Karpas-422 (cell line): ENCODE results near the gene CNTN4. TPM values are rescaled to one million over a fixed set of nuclear protein-coding genes. Genes with fewer than 3 reads are reported as not detected.

Source experiments
- DNase-seq: peaks from one replicate; pipeline ENCODE4 v3.0.0-alpha.2; 2015
- H2AFZ ChIP-seq: fragments of 200-600 bp; sonication (generic); 2 replicates; pipeline ENCODE4 v1.6.1; 2014; ENCODE audit warnings: antibody characterized with exemption, low read length, mixed read lengths
- H3K27ac ChIP-seq: fragments of 200-600 bp; sonication (generic); 2 replicates; pipeline ENCODE4 v1.5.1; 2014; ENCODE audit warnings: mild to moderate bottlenecking, low read length, moderate library complexity
- H3K27me3 ChIP-seq: fragments of 200-600 bp; sonication (generic); 2 replicates; pipeline ENCODE4 v1.6.1; 2014; ENCODE audit warnings: low read length, mixed read lengths
- H3K36me3 ChIP-seq: fragments of 200-600 bp; sonication (generic); 2 replicates; pipeline ENCODE4 v1.6.1; 2014; ENCODE audit warnings: low read length, mixed read lengths; ENCODE audit not compliant: insufficient read depth
- H3K4me1 ChIP-seq: fragments of 200-600 bp; sonication (generic); 2 replicates; pipeline ENCODE4 v1.6.1; 2014; ENCODE audit warnings: mild to moderate bottlenecking, low read length, mixed read lengths
- H3K4me2 ChIP-seq: fragments of 200-600 bp; sonication (generic); 2 replicates; pipeline ENCODE4 v1.6.1; 2014; ENCODE audit warnings: low read length, low read depth, mild to moderate bottlenecking; ENCODE audit not compliant: poor library complexity, severe bottlenecking
- H3K4me3 ChIP-seq: fragments of 200-600 bp; sonication (generic); 2 replicates; pipeline ENCODE4 v1.5.1; 2014; ENCODE audit warnings: mild to moderate bottlenecking, antibody characterized with exemption, low read length, mixed read lengths
- H3K79me2 ChIP-seq: fragments of 200-600 bp; sonication (generic); 2 replicates; pipeline ENCODE4 v1.6.1; 2014; ENCODE audit warnings: mild to moderate bottlenecking, low read length, mixed read lengths
- H3K9ac ChIP-seq: fragments of 200-600 bp; sonication (generic); 2 replicates; pipeline ENCODE4 v1.6.0; 2014; ENCODE audit warnings: low read length
- H3K9me2 ChIP-seq: fragments of 200-600 bp; sonication (generic), shearing (Covaris generic); replicated peaks from 2 replicates; pipeline ENCODE4 v1.6.0; 2014; ENCODE audit warnings: mild to moderate bottlenecking, low read length, moderate library complexity; ENCODE audit not compliant: insufficient read depth
- H3K9me3 ChIP-seq: fragments of 300-700, 200-600 bp; sonication (generic); 2 replicates; pipeline ENCODE4 v1.6.1; 2014; ENCODE audit warnings: low read length, mixed read lengths
- H4K20me1 ChIP-seq: fragments of 200-600 bp; sonication (generic); 2 replicates; pipeline ENCODE4 v1.6.1; 2014; ENCODE audit warnings: mild to moderate bottlenecking, antibody characterized with exemption, low read length, low read depth; ENCODE audit not compliant: insufficient read depth
- total RNA-seq: library from RNA; depleted of rRNA; stranded (reverse); fragments of >200 nt; shearing (Covaris generic); gene quantifications from 2 replicates; pipeline ENCODE4 v1.2.3, GENCODE V29; 2014; ENCODE audit warnings: low replicate concordance

CNTN4 gene
- total RNA-seq, 1 experiment from 2014 or later = 0.19 TPM

DNA sequence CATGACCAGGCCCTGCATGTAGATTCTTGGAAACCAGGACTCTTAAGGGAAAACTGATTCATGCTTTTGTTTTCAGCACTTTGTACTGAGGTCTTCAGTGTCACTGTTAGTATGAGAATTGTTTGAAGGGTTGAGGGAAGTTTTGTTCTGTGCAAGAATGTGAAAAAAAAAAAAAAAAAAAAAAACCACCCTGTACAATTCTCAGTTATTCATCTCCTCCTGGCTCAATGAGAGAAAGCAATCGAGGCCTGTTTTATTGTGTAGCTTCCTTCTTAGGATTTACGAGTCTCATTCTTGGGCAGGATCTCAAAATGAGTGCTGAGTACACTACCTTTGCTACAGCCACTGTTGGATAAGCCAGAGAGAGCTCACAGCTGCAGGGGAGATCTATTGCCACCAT lies 469.5 kb downstream of the CNTN4 start:
- Histone ChIP-seq H2AFZ (no peak overlapping the region), H3K4me1 (no peaks in the 10 kb centered on the region), H3K36me3 (no peaks in the 10 kb centered on the region), H3K79me2 (no peaks in the 10 kb centered on the region), H3K9me3 (no peaks in the 10 kb centered on the region), H3K27ac (no peak overlapping the region), H3K4me2 (no peak overlapping the region), H3K4me3 (no peak overlapping the region), H3K9ac (no peak overlapping the region), H4K20me1 (no peaks in the 10 kb centered on the region), H3K27me3 (no peaks in the 10 kb centered on the region), H3K9me2 (no peaks in the 10 kb centered on the region)
- no peak for DNase-seq

GRCh38 chr3:2568929-2569328 lies 470.3 kb downstream of the CNTN4 start:
- H3K4me2 ChIP-seq = no peak overlapping the region
- H3K9me3 ChIP-seq = no peaks in the 10 kb centered on the region
- no peaks in the 10 kb centered on the region for H3K9me2 ChIP-seq
- DNase-seq = no peak
- no peaks in the 10 kb centered on the region for H3K4me1 ChIP-seq
- no peaks in the 10 kb centered on the region for H3K79me2 ChIP-seq
- no peak overlapping the region for H3K27ac ChIP-seq
- H3K36me3 ChIP-seq = no peaks in the 10 kb centered on the region
- H4K20me1 ChIP-seq = no peaks in the 10 kb centered on the region
- no peak overlapping the region for H2AFZ ChIP-seq
- no peaks in the 10 kb centered on the region for H3K27me3 ChIP-seq
- H3K9ac ChIP-seq = no peak overlapping the region
- H3K4me3 ChIP-seq = no peak overlapping the region

GRCh38 chr3:2577571-2577970 lies 478.9 kb downstream of the CNTN4 start:
- Histone ChIP-seq H3K9me2 (no peaks in the 10 kb centered on the region), H3K4me3 (no peak overlapping the region), H3K27me3 (peaks cover 2% of the 10 kb centered on the region; the same call in 1 of the 2 replicates), H3K36me3 (no peaks in the 10 kb centered on the region), H3K79me2 (no peaks in the 10 kb centered on the region), H3K9me3 (no peaks in the 10 kb centered on the region), H3K27ac (no peak overlapping the region), H2AFZ (no peak overlapping the region), H3K4me2 (no peak overlapping the region), H3K4me1 (no peaks in the 10 kb centered on the region), H3K9ac (no peak overlapping the region), H4K20me1 (no peaks in the 10 kb centered on the region)
- DNase-seq = no peak

- Histone ChIP-seq H3K79me2 (no peaks in the 10 kb centered on the region), H3K9me2 (no peaks in the 10 kb centered on the region), H4K20me1 (no peaks in the 10 kb centered on the region), H3K4me2 (no peak overlapping the region), H3K27ac (no peak overlapping the region), H3K9ac (no peak overlapping the region), H3K27me3 (peaks cover 2% of the 10 kb centered on the region; the same call in 1 of the 2 replicates), H3K9me3 (no peaks in the 10 kb centered on the region), H3K4me3 (no peak overlapping the region), H3K4me1 (no peaks in the 10 kb centered on the region), H2AFZ (no peak overlapping the region), H3K36me3 (no peaks in the 10 kb centered on the region)
- no peak for DNase-seq
Observed at GRCh38 chr3:2578560-2578959, 479.9 kb downstream of the CNTN4 start.

- H3K9ac ChIP-seq = no peak overlapping the region
- H3K4me2 ChIP-seq = no peak overlapping the region
- H3K79me2 ChIP-seq = no peaks in the 10 kb centered on the region
- no peaks in the 10 kb centered on the region for H3K9me2 ChIP-seq
- no peak overlapping the region for H3K27ac ChIP-seq
- H3K9me3 ChIP-seq = no peaks in the 10 kb centered on the region
- DNase-seq = no peak
- H2AFZ ChIP-seq = no peak overlapping the region
- no peaks in the 10 kb centered on the region for H3K36me3 ChIP-seq
- H3K27me3 ChIP-seq = peaks cover 2% of the 10 kb centered on the region; the same call in 1 of the 2 replicates
- H3K4me3 ChIP-seq = no peak overlapping the region
- H3K4me1 ChIP-seq = no peaks in the 10 kb centered on the region
- no peaks in the 10 kb centered on the region for H4K20me1 ChIP-seq
Observed at GRCh38 chr3:2579206-2579605, 480.5 kb downstream of the CNTN4 start.

DNA sequence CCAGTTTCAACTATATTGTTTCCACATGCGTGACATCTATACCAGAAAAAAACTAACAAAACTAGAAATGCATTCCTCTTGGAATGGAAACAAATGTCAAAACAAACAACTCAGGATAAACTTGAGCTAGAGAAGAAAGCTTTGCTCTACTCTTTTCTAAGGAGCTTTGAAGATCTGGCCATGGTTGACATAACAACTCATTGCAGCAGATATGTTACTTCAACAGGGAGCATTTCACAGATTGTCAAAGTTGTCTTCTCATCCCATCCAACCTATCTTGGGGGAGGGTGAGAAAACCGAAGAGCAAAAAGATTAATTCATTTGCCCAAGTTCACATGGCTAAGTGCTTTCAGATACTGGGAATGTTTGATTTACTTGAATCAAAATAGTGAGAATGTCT lies 484.4 kb downstream of the CNTN4 start:
- no peak overlapping the region for H3K27ac ChIP-seq
- no peaks in the 10 kb centered on the region for H3K4me1 ChIP-seq
- peaks cover 2% of the 10 kb centered on the region; the same call in 1 of the 2 replicates for H3K27me3 ChIP-seq
- no peaks in the 10 kb centered on the region for H4K20me1 ChIP-seq
- H3K4me2 ChIP-seq = no peak overlapping the region
- H2AFZ ChIP-seq = no peak overlapping the region
- H3K79me2 ChIP-seq = no peaks in the 10 kb centered on the region
- H3K4me3 ChIP-seq = no peak overlapping the region
- H3K9ac ChIP-seq = no peak overlapping the region
- no peak for DNase-seq
- H3K9me2 ChIP-seq = no peaks in the 10 kb centered on the region
- H3K36me3 ChIP-seq = no peaks in the 10 kb centered on the region
- H3K9me3 ChIP-seq = no peaks in the 10 kb centered on the region

DNA sequence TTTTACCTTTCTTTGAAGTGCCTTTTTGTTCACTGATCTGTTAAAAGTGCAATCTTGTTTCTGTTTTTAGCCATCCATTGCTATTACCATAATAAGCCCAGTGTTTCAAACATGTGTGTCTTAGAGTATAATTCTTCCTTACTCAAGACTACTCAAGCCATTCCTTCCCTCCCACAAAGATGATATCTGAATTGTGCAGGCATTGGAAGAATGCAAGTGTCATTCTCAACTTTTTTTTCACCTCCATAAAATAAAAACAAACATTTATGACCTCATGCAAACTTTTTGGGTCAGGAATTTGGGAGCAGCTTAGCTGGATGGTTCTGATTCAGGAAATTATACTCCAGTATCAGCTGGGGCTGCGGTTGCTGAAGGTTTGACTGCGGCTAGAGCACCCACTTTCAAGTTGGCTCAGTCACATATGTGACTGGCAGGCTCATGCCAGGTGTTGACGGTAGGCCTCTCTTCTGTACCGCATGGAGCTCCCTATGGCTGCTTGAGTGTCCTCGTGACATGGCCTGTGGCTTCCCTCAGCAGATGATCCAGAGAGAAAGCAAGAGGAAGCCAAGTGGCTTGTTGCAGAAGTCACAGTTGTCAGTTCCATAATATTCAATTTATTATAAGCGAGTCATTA lies 490.8 kb downstream of the CNTN4 start:
- Histone ChIP-seq H3K4me3 (no peak overlapping the region), H2AFZ (no peak overlapping the region), H4K20me1 (no peaks in the 10 kb centered on the region), H3K79me2 (no peaks in the 10 kb centered on the region), H3K9ac (no peak overlapping the region), H3K4me2 (no peak overlapping the region), H3K27ac (no peak overlapping the region), H3K9me3 (no peaks in the 10 kb centered on the region), H3K4me1 (no peaks in the 10 kb centered on the region), H3K27me3 (no peaks in the 10 kb centered on the region), H3K9me2 (no peaks in the 10 kb centered on the region), H3K36me3 (no peaks in the 10 kb centered on the region)
- no peak for DNase-seq

- H3K79me2 ChIP-seq = no peaks in the 10 kb centered on the region
- H3K27me3 ChIP-seq = no peaks in the 10 kb centered on the region
- H3K4me2 ChIP-seq = no peak overlapping the region
- H4K20me1 ChIP-seq = no peaks in the 10 kb centered on the region
- H3K9me3 ChIP-seq = no peaks in the 10 kb centered on the region
- H3K9ac ChIP-seq = no peak overlapping the region
- H3K4me1 ChIP-seq = no peaks in the 10 kb centered on the region
- H3K9me2 ChIP-seq = no peaks in the 10 kb centered on the region
- no peak overlapping the region for H3K4me3 ChIP-seq
- no peak overlapping the region for H3K27ac ChIP-seq
- DNase-seq = no peak
- H2AFZ ChIP-seq = no peak overlapping the region
- H3K36me3 ChIP-seq = no peaks in the 10 kb centered on the region
Observed at GRCh38 chr3:2595486-2595885, 496.8 kb downstream of the CNTN4 start.
